GM18502 (cell line): ENCODE data around the gene ETF1.

Source experiments
- ATAC-seq: cut with Tn5 transposase; IDR thresholded peaks from one replicate; pipeline ENCODE4 v1.9.1; 2021; ENCODE audit warnings: mild to moderate bottlenecking; ENCODE audit not compliant: unreplicated experiment, poor library complexity

The ETF1 gene

DNA sequence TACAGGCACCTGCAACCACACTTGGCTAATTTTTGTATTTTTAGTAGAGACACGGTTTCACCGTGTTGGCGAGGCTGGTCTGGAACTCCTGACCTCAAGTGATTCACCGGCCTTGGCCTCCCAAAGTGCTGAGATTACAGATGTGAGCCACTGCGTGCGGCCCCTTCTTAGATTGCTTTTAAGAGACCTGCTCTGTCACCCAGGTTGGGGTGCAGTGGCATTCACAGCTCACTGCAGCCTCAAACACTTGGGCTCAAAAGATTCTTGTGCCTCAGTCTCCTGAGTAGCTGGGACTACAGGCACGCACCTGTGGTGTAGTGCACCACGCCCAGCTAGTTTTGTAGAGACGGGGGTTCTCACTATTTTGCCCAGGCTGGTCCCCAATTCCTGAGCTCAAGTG is 21.2 kb upstream of the ETF1 start:
- ATAC-seq = no peak

DNA sequence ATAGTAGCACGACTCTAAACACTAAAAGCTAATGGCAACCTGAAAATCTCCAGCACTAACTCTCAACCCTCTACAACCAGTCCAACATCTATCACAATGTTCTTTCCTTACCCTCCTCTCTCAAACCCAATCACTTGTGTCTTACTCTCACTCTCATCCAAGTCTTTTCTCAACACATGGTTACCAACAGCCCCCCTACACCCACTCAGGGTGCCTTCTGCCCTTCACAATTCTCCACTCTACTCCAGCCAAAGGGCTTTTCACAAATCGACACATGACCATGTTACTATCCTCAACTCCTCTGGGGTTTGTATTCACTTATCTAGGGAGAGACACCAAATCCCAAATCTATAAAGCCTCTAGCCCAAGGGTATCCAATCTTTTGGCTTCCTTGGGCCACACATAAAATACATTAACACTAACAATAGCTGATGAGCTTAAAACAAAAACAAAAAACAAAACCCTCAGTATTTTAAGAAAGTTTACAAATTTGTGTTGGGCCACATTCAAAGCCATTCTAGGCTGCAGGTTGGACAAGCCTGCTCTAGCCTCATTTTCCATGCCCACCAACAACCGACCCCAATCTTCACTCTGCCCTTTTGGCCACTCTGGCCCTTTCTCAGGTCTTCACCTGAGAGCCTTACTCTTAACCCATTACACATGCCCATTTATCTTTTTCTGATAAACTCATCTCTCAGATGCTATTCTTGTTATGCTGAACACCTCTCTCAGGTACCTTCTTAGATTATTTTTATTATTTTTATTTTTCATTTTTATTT is 20.5 kb upstream of the ETF1 start:
- ATAC-seq = no peak

- ATAC-seq = no peak
These were observed 17.9 kb upstream of the ETF1 start for GRCh38 chr5:138560971-138561370.

GRCh38 chr5:138559937-138560336 is 16.9 kb upstream of the ETF1 start:
- no peak for ATAC-seq

- ATAC-seq = no peak
These were observed 14.6 kb upstream of the ETF1 start for GRCh38 chr5:138557677-138558076.

- ATAC-seq = no peak
These were observed 11.1 kb upstream of the ETF1 start for GRCh38 chr5:138554143-138554542.

- ATAC-seq = no peak
These were observed 10.5 kb upstream of the ETF1 start for GRCh38 chr5:138553437-138554095.

- no peak for ATAC-seq
These were observed 9.6 kb upstream of the ETF1 start for GRCh38 chr5:138552657-138553056.

- no peak for ATAC-seq
These were observed 6.4 kb upstream of the ETF1 start for GRCh38 chr5:138549414-138549813.

- no peak for ATAC-seq
These were observed 3.0 kb upstream of the ETF1 start for GRCh38 chr5:138545919-138546562.

DNA sequence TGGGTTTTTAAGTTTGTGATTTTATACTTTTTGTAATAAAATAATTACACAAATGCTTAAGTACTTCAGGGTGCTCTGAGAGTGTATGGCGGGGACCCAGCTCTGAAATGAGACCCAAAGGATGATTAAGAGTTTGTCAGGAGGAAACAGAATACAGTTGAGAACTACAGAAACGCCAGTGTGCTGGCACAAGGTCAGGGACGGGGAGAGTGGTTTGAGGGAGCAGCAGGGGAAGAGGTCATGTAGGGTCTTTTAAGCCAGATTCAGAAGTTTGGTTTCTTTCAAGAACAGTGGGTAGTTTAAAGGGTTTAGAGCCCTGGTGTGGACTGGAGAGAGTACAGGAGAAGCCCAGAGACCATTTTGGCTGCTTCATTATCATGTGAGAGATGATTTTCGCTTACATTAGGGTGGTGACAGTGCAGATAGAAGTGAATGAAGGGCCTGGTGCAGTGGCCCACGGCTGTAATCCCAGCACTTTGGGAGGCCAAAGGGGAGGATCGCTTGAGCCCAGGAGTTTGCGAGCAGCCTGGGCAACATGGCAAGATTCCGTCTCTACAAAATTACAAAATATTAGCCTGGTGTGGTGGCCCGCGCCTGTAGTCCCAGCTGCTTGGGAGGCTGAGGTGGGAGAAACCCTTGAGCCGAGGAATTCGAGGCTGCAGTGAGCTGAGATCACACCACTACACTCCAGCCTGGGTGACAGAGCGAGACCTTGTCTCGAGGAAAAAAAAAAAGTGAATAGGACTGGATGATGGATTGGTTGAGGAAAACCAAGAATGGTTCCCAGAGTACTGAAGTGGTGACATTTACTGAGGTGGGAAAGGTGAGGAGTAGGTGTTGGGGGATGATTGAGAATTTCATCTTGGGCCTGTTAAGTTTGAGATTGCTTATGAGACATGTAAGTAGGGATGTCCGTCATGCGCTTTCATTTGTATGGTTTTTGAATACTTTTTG is 1.4 kb upstream of the ETF1 start:
- ATAC-seq = no peak

DNA sequence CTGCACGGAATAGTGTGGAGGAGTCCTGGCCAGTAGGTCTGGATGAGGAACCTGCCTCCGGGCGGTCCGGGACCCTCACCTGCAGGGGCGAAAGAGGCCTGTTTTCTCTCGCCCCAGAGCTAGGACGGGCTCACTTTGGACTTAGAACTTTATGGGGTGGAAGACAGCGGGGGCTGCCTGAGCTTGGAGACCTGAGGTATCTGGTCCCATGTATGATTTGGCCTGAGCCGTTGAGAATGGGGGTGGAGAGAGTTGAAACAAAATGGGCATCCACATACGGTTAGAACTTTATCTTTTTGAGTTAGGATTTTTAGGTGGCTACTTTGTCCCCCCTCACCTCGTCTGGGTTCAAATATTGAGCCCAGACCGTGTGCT is 681 bp upstream of the ETF1 start:
- ATAC-seq = peak; percentile 47

DNA sequence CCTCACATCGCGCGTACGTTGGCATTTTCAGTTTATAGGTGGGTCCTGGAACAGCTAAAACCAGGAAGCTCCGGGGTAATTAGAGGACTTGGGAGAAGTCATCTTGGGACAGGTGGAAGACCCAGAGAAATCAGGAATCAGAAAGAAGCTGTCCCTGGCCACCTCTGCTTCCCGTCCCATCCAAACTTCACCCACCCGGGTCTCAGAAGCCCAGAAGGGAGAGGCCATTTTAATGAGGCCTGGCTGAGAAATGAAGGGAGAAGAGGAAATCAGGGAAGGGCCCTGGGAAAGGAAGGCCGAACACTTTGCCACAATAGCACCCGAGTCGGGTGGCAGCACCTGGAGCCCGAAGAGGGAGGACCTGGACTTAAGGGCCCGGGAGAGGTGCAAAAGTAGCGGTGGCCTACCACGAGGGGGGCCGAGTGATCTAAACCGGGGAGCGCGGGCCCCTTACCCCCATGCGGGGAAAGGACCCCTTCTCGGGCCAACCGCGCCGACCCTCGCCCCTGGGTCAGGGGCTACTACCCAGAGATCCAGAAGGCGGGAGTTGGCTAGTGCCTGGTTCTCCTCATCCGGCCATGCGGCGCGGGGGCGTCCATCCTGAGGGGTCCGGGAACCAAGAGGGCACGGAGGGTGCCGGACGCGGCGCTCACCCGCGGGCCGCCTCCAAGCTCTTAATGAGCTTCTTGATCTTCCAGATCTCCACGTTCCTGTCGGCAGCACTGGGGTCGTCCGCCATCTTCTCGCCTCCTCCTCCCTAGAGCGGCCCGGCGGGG is 668 bp downstream of the ETF1 start:
- ATAC-seq = no peak

- ATAC-seq = no peak
These were observed 1.4 kb downstream of the ETF1 start for GRCh38 chr5:138541511-138542179.

GRCh38 chr5:138539791-138540190 is 3.2 kb downstream of the ETF1 start:
- ATAC-seq = no peak

GRCh38 chr5:138538943-138539627 is 4.0 kb downstream of the ETF1 start:
- ATAC-seq = no peak

DNA sequence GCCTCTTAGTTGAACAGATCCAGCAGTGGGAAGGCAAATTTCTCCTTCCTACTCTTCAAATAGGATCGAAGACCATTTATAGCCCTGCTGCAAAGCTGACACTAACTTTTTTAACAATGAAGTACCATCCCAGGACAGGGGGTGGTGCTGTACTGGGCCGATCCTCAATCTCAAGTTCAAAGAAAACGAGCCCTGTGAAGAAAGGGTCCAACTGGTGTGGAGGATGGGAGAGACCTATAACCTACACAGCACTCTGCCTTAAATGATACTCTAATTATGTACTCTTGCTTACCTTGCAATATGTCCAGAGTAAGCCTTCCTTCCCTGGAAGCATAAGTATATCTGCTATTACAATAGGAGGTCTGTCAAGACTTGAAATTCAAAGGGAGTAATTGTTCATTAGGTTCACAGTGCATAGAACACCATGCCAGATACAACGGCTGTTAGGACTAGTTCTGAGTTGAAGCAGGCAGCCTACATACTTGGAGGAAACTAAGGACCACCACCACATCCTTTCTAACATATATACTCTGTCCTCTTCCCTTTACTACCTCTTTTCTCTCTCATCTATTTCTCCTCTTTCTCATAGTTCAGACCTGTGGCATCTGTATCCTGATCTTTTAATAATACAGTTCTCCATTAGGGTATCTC is 6.2 kb downstream of the ETF1 start:
- no peak for ATAC-seq

GRCh38 chr5:138536215-138536614 is 6.8 kb downstream of the ETF1 start:
- ATAC-seq = no peak
